IPS DF 4.7 (cell line): ENCODE data around the gene LSM12.
"Not testable (repeated sequence)": the region's sequence is repeated elsewhere in the genome, so short reads cannot be mapped to it uniquely, and the experiment has no call there.

Experiments
- DNase-seq: peaks from one replicate; pipeline ENCODE4 v3.0.0-alpha.2; 2013; ENCODE audit warnings: low spot score; ENCODE audit errors: extremely low read depth

Gene LSM12

GRCh38 chr17:44007346-44008204 lies 58.9 kb downstream of the LSM12 start:
- DNase-seq, result no peak

GRCh38 chr17:44006598-44007345 lies 59.7 kb downstream of the LSM12 start:
- no peak for DNase-seq

GRCh38 chr17:44006272-44006597 lies 60.2 kb downstream of the LSM12 start:
- no peak for DNase-seq

GRCh38 chr17:44005527-44006271 lies 60.8 kb downstream of the LSM12 start:
- DNase-seq, result no peak

- DNase-seq, result no peak
Observed at GRCh38 chr17:44004761-44005526, 61.5 kb downstream of the LSM12 start.

- no peak for DNase-seq
Observed at GRCh38 chr17:44004077-44004760, 62.3 kb downstream of the LSM12 start, which contains the start of gene NAGS. TSS of gene NAGS (plus strand) at chr17:44004622. CDS start at chr17:44004664, 42 bp downstream.

GRCh38 chr17:44002141-44002848 lies 64.2 kb downstream of the LSM12 start:
- no peak for DNase-seq

GRCh38 chr17:44001461-44001920 lies 65.0 kb downstream of the LSM12 start:
- no peak for DNase-seq

- DNase-seq, result no peak
Observed at GRCh38 chr17:44000871-44001460, 65.5 kb downstream of the LSM12 start.

- no peak for DNase-seq
Observed at GRCh38 chr17:44000141-44000860, 66.2 kb downstream of the LSM12 start.

- no peak for DNase-seq
Observed at GRCh38 chr17:43999024-43999423, 67.4 kb downstream of the LSM12 start.

GRCh38 chr17:43998552-43998951 lies 67.9 kb downstream of the LSM12 start:
- no peak for DNase-seq

GRCh38 chr17:43997180-43997579 lies 69.3 kb downstream of the LSM12 start:
- not testable (repeated sequence) for DNase-seq

- no peak for DNase-seq
Observed at GRCh38 chr17:43995150-43995471, 71.4 kb downstream of the LSM12 start.

- DNase-seq, result no peak
Observed at GRCh38 chr17:43994272-43995149, 72.0 kb downstream of the LSM12 start.

- no peak for DNase-seq
Observed at GRCh38 chr17:43992641-43993040, 73.8 kb downstream of the LSM12 start.

GRCh38 chr17:43988301-43988700 lies 78.2 kb downstream of the LSM12 start:
- no peak for DNase-seq
